ENCODE data around the gene SNCB.

DNA sequence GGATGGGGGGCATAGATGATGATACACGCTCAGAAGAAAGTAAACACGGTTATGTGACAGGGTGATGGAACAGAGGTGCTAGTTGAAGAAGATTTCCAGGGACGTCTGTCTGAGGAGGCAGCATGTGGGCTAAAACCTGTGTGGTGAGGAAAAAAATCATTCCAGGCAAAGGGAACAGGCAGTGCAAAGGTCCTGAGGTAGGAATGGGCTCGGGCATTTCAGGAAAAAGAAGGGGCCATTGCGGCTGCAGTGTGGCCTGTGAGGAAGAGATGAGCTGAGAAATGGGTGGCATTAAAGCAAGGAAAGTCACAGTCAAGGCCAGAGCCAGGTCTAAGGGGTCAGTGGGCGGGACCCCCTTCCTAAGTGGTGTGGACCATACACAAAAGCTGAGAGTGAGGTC, 35.2 kb upstream of the SNCB start:
- TF ChIP-seq, protein P1, sequence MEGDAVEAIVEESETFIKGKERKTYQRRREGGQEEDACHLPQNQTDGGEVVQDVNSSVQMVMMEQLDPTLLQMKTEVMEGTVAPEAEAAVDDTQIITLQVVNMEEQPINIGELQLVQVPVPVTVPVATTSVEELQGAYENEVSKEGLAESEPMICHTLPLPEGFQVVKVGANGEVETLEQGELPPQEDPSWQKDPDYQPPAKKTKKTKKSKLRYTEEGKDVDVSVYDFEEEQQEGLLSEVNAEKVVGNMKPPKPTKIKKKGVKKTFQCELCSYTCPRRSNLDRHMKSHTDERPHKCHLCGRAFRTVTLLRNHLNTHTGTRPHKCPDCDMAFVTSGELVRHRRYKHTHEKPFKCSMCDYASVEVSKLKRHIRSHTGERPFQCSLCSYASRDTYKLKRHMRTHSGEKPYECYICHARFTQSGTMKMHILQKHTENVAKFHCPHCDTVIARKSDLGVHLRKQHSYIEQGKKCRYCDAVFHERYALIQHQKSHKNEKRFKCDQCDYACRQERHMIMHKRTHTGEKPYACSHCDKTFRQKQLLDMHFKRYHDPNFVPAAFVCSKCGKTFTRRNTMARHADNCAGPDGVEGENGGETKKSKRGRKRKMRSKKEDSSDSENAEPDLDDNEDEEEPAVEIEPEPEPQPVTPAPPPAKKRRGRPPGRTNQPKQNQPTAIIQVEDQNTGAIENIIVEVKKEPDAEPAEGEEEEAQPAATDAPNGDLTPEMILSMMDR (IDR thresholded peaks at IDR 0.05; ENCODE audit: low read depth, low read length), result no peak
- no peak for TF ChIP-seq POLR2A (IDR thresholded peaks at IDR 0.05; ENCODE audit: extremely low read depth, insufficient read length)
